Mucosa of stomach (tissue), 1 donor: ENCODE data around the gene LDLRAD4.

Experiments used
- H3K27me3 ChIP-seq: one replicate; pipeline ENCODE4 v1.7.0; 2013; ENCODE audit warnings: mild to moderate bottlenecking, low read length; ENCODE audit not compliant: control insufficient read depth, insufficient read depth
- H3K36me3 ChIP-seq: one replicate; pipeline ENCODE4 v1.7.0; 2013; ENCODE audit warnings: low read length; ENCODE audit not compliant: control insufficient read depth, insufficient read depth
- H3K4me1 ChIP-seq: one replicate; pipeline ENCODE4 v1.7.0; 2013; ENCODE audit warnings: mild to moderate bottlenecking, low read length; ENCODE audit not compliant: control insufficient read depth, insufficient read depth
- H3K4me3 ChIP-seq: one replicate; pipeline ENCODE4 v1.7.0; 2013; ENCODE audit warnings: low read length
- H3K9ac ChIP-seq: one replicate; pipeline ENCODE4 v1.7.0; 2013; ENCODE audit warnings: mild to moderate bottlenecking, low read length, moderate library complexity
- H3K9me3 ChIP-seq: one replicate; pipeline ENCODE4 v1.7.0; 2013; ENCODE audit warnings: mild to moderate bottlenecking, low read length, moderate library complexity; ENCODE audit not compliant: control insufficient read depth
- donor health status: Pancreatic carcinoma.

LDLRAD4 gene

DNA sequence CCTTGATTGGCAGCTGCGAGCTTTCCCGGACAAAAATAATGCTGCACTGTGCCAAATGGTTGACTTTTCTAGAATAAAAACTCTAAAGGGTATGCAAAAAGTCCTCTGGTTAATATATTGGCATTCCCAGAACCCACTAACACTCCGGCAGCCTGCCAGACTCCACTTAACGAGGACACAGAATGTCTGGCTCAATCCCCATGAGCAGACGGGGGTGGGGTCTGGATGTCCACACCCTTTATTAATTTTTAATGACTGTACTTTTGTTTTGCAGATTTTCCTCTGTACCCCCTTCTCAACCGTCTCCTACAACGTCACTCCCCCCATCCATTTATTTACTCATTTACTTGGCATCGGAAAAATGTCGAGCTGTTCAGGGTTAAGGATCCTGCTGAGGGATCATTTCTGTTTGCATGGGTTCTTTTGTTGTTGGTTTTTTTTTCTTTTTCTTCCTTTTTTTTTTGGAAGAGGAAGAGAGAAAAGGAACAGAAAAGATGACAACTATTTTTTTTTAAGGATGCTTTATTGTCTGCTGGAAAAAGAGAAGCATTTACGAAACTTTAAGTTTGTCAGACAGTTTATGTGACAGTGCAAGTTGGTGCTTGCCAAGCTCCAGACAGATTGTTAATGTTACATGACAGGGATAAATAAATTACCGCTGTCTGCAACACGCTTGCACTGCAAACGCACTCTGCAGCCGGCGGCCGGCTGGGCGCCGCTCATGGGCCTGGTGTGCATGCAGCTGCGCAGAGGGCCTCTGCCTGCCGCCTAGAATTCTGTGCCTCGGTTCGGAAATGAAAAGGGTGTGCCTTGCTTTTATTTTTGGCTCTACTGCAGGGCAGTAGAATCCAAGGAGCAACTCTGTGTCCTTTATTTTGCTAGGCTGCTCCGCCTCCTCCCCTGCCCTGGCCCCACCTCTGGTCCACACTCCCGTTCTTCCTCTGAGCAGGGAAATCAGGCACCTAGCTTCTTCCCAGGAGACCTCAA is 3.6 kb downstream of the LDLRAD4 start:
- no peaks in the 10 kb centered on the region for H3K9me3 ChIP-seq
- H3K36me3 ChIP-seq: no peaks in the 10 kb centered on the region
- peaks cover 22% of the 10 kb centered on the region for H3K4me1 ChIP-seq
- H3K4me3 ChIP-seq: no peak overlapping the region
- H3K27me3 ChIP-seq: peaks cover 44% of the 10 kb centered on the region
- H3K9ac ChIP-seq: peak overlapping the region; percentile 7

DNA sequence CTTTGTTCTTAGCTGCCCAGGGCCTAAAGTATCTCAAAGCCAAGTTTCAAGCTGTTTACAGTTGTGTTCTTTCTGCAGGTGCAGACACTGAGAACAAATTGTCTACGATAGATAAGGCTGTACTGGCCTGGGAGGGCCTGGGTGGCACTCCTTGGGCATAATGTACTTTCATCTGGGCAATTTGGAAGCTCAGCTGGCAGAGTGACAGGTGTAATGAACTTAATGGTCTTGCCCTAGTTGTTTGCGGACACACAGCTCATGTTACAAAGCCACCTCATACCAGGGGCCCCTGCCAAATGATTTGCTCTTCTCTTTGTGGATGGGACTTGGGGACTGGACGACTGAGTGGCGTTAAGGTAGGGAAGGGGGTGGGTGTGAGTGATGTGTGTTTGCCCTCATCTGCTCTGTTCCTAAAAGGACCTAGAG is 4.3 kb downstream of the LDLRAD4 start:
- Histone ChIP-seq H3K9me3 (no peaks in the 10 kb centered on the region), H3K4me1 (peaks cover 22% of the 10 kb centered on the region), H3K27me3 (peaks cover 44% of the 10 kb centered on the region), H3K9ac (peak overlapping the region; percentile 7), H3K36me3 (no peaks in the 10 kb centered on the region), H3K4me3 (no peak overlapping the region)

DNA sequence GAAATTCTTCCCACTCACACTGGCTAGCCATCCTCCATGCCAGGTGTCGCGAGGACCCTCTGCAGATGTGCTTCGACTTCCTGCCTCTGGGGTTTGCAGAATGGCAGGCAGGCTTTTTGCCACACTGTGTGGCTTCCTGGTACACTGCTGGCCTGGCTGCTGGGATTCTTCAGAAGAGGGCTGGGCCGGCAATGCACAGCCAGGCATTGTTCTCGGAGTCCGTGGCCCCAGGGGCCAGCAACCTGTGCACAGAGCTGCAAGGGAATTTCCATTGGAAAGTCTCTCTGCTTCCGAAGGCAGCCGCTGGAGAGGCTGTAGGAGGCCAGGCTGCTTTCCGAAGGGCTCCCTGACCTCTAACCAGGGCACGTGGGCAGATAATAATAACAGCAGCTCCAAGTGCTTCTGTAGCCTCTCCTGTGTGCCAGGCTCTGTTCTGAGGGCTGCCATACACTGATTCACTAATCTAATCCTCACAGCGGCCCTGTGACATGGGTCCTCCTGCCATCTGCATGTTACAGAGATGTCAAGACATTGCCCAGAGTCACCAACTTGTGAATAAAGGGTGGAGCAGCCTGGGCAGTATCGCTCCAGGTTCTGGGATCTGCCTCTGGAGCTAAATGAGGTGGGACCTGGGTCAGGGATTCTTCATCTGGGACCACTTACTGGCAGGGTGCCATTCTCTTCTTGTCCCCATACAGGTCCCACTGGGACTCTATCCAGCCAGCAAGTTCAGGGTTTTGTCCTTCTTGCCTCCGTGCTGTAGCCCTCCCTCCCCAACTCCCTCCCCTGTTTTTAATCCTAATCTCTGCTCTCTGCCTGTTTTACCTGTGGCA is 5.0 kb downstream of the LDLRAD4 start:
- H3K9me3 ChIP-seq: no peaks in the 10 kb centered on the region
- H3K4me3 ChIP-seq: no peak overlapping the region
- H3K27me3 ChIP-seq: peaks cover 38% of the 10 kb centered on the region
- no peaks in the 10 kb centered on the region for H3K36me3 ChIP-seq
- H3K4me1 ChIP-seq: peaks cover 22% of the 10 kb centered on the region
- H3K9ac ChIP-seq: no peak overlapping the region

DNA sequence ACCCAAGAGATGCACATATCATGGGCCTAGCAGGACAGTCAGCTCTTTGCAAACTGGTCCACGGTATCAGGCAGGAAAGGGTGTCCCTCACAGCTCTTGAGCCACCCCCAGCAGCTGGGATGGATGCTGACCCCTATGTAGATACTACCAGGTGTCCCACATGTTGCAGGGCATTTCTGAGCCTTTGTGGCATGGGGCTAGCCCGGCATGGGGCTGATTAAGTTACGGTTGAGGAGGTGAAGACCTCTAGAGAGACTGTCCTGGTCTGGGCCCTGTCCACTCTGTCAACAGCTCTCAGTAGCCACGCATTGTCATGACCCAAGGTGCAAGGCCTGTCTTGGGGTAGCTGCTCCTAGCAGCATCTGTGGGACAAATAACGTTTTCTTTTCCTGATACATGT is 6.7 kb downstream of the LDLRAD4 start:
- Histone ChIP-seq H3K4me1 (peaks cover 19% of the 10 kb centered on the region), H3K9me3 (no peaks in the 10 kb centered on the region), H3K36me3 (no peaks in the 10 kb centered on the region), H3K27me3 (peaks cover 25% of the 10 kb centered on the region), H3K9ac (no peak overlapping the region), H3K4me3 (no peak overlapping the region)

DNA sequence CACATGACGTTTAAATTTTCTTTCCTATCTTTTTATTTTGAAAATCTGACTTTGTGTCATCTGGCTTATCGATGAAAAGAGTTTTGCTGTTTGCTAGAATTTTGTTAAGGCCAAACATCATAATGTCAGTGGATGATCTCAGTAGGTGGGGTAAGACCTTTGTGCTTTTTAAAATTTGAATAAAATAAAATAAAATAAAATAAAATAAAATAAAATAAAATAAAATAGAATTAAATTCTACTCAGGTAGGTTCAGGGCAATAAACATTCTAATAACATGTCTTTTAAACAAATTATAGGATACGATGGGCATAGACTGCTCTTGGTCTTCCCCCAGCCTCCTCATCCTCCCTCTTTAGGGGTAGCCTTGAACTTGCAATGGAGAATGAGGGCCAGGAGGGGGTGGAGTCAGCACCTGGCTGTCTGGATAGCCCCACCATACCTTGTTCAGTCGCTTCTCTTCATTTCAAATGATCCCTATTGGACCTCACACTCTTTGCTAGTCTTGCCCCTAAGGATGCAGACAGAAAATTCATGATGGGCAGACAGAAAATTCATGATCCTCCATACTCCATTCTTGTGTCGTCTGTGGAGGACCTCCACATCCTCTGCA is 8.1 kb downstream of the LDLRAD4 start:
- peaks cover 12% of the 10 kb centered on the region for H3K4me1 ChIP-seq
- H3K27me3 ChIP-seq: peaks cover 12% of the 10 kb centered on the region
- no peak overlapping the region for H3K4me3 ChIP-seq
- H3K9ac ChIP-seq: no peak overlapping the region
- no peaks in the 10 kb centered on the region for H3K9me3 ChIP-seq
- H3K36me3 ChIP-seq: no peaks in the 10 kb centered on the region

DNA sequence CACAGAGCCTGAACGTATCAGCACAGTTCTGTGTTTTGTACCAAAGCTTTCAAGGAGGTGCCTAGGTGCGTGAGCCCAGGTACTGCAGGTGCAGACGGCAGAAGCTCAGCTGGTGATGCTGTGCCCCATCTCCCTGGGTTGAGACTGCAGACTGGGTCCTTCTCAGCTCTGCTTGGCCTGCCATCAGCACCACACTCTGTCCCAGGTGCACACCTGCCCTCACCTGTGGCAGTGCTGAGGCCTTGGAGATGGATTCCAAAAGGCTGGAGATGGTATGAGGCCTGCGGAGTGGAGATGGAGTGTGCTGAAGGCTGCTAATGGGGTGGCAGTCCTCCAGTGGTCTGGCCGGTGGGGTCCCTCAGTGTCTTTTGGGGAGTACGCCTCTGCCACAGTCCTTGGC is 9.3 kb downstream of the LDLRAD4 start:
- Histone ChIP-seq H3K9me3 (no peaks in the 10 kb centered on the region), H3K4me1 (peaks cover 2% of the 10 kb centered on the region), H3K27me3 (peaks cover 3% of the 10 kb centered on the region), H3K4me3 (no peak overlapping the region), H3K36me3 (no peaks in the 10 kb centered on the region), H3K9ac (no peak overlapping the region)

DNA sequence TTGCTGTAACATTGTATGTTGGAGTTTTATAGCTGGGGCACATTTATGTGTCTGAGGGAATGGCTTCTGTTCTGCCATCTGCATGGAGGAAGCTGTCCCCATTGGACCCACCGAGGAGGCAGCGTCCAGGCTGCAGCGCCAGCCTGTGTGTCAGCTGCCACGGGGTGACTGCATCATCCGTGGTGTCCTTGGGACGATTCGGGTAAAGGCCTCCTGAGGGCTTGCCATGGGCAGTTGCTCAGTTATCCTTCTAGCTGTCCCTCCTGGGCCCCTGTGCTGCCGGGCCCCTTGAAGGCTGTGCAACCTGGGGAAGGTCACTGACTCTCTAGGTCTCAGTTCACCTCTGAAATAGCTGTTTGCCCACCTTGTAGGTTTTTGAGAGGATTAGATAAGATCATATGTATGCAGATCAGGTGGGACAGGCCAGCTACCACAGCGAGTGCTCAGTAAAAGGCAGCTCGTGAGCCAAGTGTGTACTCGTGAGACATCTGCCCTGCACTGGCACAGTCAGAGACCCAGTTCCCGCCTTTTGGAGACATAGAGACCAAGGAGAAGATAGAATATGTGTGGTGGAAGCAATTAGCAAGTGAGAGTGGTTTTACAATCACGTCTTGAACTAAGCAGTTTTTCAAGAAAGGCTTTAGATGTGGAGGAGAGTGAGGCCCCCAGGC is 10.6 kb downstream of the LDLRAD4 start:
- Histone ChIP-seq H3K9me3 (no peaks in the 10 kb centered on the region), H3K4me3 (no peak overlapping the region), H3K27me3 (no peaks in the 10 kb centered on the region), H3K36me3 (no peaks in the 10 kb centered on the region), H3K9ac (no peak overlapping the region), H3K4me1 (no peaks in the 10 kb centered on the region)

DNA sequence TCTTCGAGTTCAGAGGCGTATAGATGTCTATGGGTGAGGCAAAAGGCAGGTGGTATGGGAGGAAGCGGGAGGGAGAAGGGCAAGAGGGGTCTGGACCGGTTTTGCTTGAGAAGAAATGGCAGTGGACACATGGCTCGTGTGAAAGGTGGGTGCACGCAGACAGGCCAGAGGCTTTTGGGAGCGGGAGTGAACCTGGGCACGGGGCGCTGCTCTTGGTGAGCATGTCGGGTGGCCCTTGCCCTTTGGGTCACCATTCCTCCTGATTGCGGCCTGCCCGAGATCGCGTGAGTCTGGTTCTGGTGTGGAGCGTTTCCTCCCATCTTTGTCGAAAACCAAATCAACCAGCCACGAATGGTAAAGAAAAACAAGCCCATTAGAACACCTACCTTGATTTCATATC is 12.6 kb downstream of the LDLRAD4 start:
- H3K36me3 ChIP-seq: no peaks in the 10 kb centered on the region
- no peak overlapping the region for H3K4me3 ChIP-seq
- H3K9ac ChIP-seq: no peak overlapping the region
- H3K9me3 ChIP-seq: no peaks in the 10 kb centered on the region
- H3K27me3 ChIP-seq: no peaks in the 10 kb centered on the region
- no peaks in the 10 kb centered on the region for H3K4me1 ChIP-seq

DNA sequence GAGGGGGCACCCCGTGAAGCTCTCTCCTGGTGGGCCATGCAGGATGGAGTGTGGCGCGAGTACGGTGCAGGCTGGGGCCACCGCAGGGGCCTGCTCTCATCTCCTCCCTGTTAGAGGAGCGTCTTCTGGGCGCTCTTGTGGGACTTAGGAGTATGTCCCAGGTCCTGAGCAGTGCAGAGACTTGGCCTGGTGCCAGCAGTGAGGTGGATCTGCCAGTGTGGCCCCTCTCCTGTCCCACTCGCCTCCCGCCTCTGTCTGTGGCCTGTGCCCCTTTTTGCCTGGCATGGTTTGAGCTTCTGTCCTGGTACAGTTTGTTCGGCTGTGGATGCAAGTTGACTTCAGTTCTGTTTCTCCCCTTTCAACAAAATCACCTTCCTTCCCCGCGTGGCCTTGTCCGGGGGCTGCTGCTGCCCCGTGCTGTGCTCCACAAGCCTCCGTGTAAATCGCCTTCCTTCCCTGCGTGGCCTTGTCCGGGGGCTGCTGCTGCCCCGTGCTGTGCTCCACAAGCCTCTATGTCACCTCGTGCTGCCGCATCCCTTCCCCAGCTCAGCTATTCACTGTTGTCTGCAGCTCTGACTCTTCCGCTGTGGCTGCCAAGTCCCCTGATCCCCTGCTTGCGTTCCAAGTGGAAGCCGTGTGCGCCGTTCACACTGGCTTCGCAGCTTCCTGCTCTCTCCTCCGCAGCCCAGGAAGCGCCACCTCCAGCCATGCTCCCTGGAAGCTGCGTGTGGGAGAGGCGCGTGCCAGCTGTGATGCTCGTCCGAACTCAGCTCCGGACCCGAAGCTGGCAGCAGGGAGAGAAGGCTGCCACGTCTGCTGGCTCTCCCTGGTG is 13.7 kb downstream of the LDLRAD4 start:
- H3K4me3 ChIP-seq: no peak overlapping the region
- no peaks in the 10 kb centered on the region for H3K36me3 ChIP-seq
- H3K9ac ChIP-seq: no peak overlapping the region
- H3K9me3 ChIP-seq: no peaks in the 10 kb centered on the region
- H3K27me3 ChIP-seq: no peaks in the 10 kb centered on the region
- no peaks in the 10 kb centered on the region for H3K4me1 ChIP-seq

DNA sequence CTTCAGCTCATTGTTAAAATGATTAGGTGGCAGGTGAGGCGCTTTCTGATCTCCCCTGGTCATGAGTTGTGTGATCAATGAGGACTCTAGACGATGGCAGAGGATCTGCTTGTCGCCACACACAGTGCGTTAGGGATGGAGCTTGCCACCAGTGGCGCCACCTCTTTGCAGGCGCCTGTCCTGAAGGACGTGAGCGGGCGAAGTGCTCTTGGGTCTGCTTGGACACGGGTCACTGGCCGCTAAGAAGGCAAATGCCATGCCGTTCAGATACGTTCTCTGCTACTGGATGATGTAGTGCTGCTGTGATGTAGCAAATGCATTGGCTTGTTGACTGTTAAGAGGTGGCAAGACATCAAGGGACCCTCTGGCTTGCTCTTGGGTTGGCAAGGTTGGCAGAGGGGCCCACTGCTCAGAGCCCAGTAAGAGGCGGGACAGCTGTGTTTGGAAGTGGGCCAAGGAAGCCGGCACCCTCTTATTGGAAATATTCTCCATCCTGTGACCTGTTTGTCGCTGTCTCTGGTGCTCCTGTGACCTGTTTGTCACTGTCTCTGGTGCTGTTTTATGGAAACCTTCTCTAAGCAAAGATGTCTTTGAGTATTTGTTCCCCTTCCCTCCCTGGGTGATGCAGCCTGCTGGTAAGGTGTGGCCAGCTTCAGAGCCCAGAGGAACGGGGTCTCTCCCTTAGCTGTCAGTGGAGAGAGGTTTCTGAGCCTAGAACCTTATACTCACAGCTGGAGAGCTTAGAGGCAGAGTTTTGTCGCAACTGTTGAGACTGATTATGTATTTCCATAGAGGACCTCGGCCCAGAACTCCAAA is 14.6 kb downstream of the LDLRAD4 start:
- H3K9me3 ChIP-seq: no peaks in the 10 kb centered on the region
- no peaks in the 10 kb centered on the region for H3K27me3 ChIP-seq
- H3K36me3 ChIP-seq: no peaks in the 10 kb centered on the region
- no peak overlapping the region for H3K4me3 ChIP-seq
- H3K9ac ChIP-seq: no peak overlapping the region
- H3K4me1 ChIP-seq: no peaks in the 10 kb centered on the region
